Coronary artery (tissue), 2 donors: ENCODE data around the gene CFAP161.

ENCODE experiments used
- DNase-seq: peaks from one replicate; pipeline ENCODE4 v3.0.0-alpha.2; 2017; ENCODE audit warnings: low spot score
- H3K27ac ChIP-seq, 2 donors: fragments of 200-600 bp; sonication (generic); one replicate each; pipeline ENCODE4 v1.5.1; 2016 to 2019
- H3K4me3 ChIP-seq: fragments of 200-600 bp; sonication (generic); 2 replicates; pipeline ENCODE4 v1.5.1; 2016; ENCODE audit warnings: mild to moderate bottlenecking, moderate library complexity
- CTCF ChIP-seq: fragments of 200-600 bp; sonication (generic); IDR thresholded peaks from one replicate; pipeline ENCODE4 v1.5.1; 2019; ENCODE audit warnings: antibody characterized with exemption

The CFAP161 gene

GRCh38 chr15:81176291-81176893 lies 42.3 kb downstream of the CFAP161 start:
- DNase-seq = no peak
- Histone ChIP-seq H3K27ac (peak overlapping the region in 1 of 2 donors; percentile 81), H3K4me3 (no peak overlapping the region)
- no peak for TF ChIP-seq CTCF

- no peak overlapping the region for H3K27ac ChIP-seq
- no peak for DNase-seq
- TF ChIP-seq CTCF = no peak
Observed at GRCh38 chr15:81178365-81178764, 44.3 kb downstream of the CFAP161 start.

GRCh38 chr15:81181220-81181619 lies 47.1 kb downstream of the CFAP161 start:
- Histone ChIP-seq H3K27ac (peak overlapping the region in 1 of 2 donors; percentile 84), H3K4me3 (peak overlapping the region; percentile 11)
- no peak for TF ChIP-seq CTCF
- DNase-seq = no peak

More at GRCh38 chr15:81178365-81178764, 44.3 kb downstream of the CFAP161 start:
- H3K4me3 ChIP-seq = no peak overlapping the region

GRCh38 chr15:81182031-81182755 lies 48.1 kb downstream of the CFAP161 start:
- H3K4me3 ChIP-seq = peak overlapping the region; percentile 68
- H3K27ac ChIP-seq = peak overlapping the region; percentile 20 to 84
- TF ChIP-seq CTCF = no peak
- DNase-seq = no peak

GRCh38 chr15:81182756-81183438 lies 48.8 kb downstream of the CFAP161 start:
- peak; percentile 73 for DNase-seq
- TF ChIP-seq CTCF = no peak
- Histone ChIP-seq H3K4me3 (peak overlapping the region; percentile 68), H3K27ac (peak overlapping the region in 1 of 2 donors; percentile 84)

GRCh38 chr15:81183439-81183775 lies 49.3 kb downstream of the CFAP161 start:
- TF ChIP-seq CTCF = no peak
- Histone ChIP-seq H3K4me3 (peak overlapping the region; percentile 68), H3K27ac (peak overlapping the region in 1 of 2 donors; percentile 84)
- no peak for DNase-seq
